Keratinocyte (primary cell): ENCODE measurements around the gene TRAPPC6A. TPM values are rescaled to one million over a fixed set of nuclear protein-coding genes. Genes with fewer than 3 reads are reported as not detected.

ENCODE experiments used
- DNase-seq: peaks from one replicate; pipeline ENCODE4 v3.0.0-alpha.2; 2011; ENCODE audit warnings: low read depth, missing footprints, low spot score
- FAIRE-seq: peaks from 2 replicates; lab custom pipeline; 2011; peaks lifted over from hg19 to GRCh38; lab: Jason Lieb, UNC
- H2AFZ ChIP-seq: 2 replicates; pipeline ENCODE4 v1.6.0; 2012; ENCODE audit warnings: low read length, control low read depth, inconsistent platforms; ENCODE audit not compliant: control insufficient read depth
- H3K27ac ChIP-seq: 2 replicates; pipeline ENCODE4 v1.5.1; 2011; ENCODE audit warnings: low read length; ENCODE audit not compliant: control insufficient read depth, insufficient read depth
- H3K27me3 ChIP-seq: 3 replicates; pipeline ENCODE4 v1.6.0; 2011; ENCODE audit warnings: low read length; ENCODE audit not compliant: control insufficient read depth, insufficient read depth; ENCODE audit errors: extremely low read depth
- H3K36me3 ChIP-seq, 2 experiments: 2 replicates in 1 of 2; 3 replicates in 1 of 2; pipeline ENCODE4 v1.5.1; 2011; ENCODE audit warnings: low read length in 2 of 2, mild to moderate bottlenecking in 1 of 2; ENCODE audit not compliant: control insufficient read depth in 2 of 2, insufficient read depth in 2 of 2; ENCODE audit errors: extremely low read depth in 1 of 2
- H3K4me1 ChIP-seq: 3 replicates; pipeline ENCODE4 v1.5.1; 2011; ENCODE audit warnings: low read length; ENCODE audit not compliant: control insufficient read depth, insufficient read depth; ENCODE audit errors: extremely low read depth
- H3K4me2 ChIP-seq: 3 replicates; pipeline ENCODE4 v1.6.0; 2011; ENCODE audit warnings: low read depth, low read length; ENCODE audit not compliant: control insufficient read depth, insufficient read depth; ENCODE audit errors: extremely low read depth
- H3K4me3 ChIP-seq, 3 experiments: fragments of 200-600 bp in 1 of 3; sonication (generic) in 1 of 3; 2 replicates in 2 of 3; 3 replicates in 1 of 3; pipeline ENCODE4 v1.5.1; 2011 to 2016; ENCODE audit warnings: low read length in 3 of 3, mild to moderate bottlenecking in 3 of 3, control low read depth in 2 of 3, inconsistent platforms in 1 of 3, low read depth in 1 of 3, mixed read lengths in 1 of 3, mixed run types in 1 of 3, moderate library complexity in 1 of 3; ENCODE audit not compliant: control insufficient read depth in 2 of 3, insufficient read depth in 2 of 3; ENCODE audit errors: extremely low read depth in 1 of 3
- H3K79me2 ChIP-seq: 2 replicates; pipeline ENCODE4 v1.6.0; 2012; ENCODE audit warnings: low read length; ENCODE audit not compliant: control insufficient read depth, insufficient read depth
- H3K9ac ChIP-seq: 3 replicates; pipeline ENCODE4 v1.6.0; 2011; ENCODE audit warnings: low read length; ENCODE audit not compliant: control insufficient read depth, insufficient read depth; ENCODE audit errors: extremely low read depth
- H3K9me1 ChIP-seq: 3 replicates; pipeline ENCODE4 v1.6.0; 2011; ENCODE audit warnings: low read length; ENCODE audit not compliant: control insufficient read depth, insufficient read depth; ENCODE audit errors: extremely low read depth
- H3K9me3 ChIP-seq: 2 replicates; pipeline ENCODE4 v1.5.1; 2012; ENCODE audit warnings: low read depth, low read length; ENCODE audit not compliant: control insufficient read depth
- H4K20me1 ChIP-seq: 3 replicates; pipeline ENCODE4 v1.6.0; 2011; ENCODE audit warnings: low read length; ENCODE audit not compliant: control insufficient read depth, insufficient read depth; ENCODE audit errors: extremely low read depth
- EZH2 ChIP-seq: IDR thresholded peaks from one replicate; pipeline ENCODE4 v1.6.1; 2012; ENCODE audit warnings: inconsistent platforms, mild to moderate bottlenecking, low read length, moderate library complexity
- dilution Hi-C: fragments of 300-500 bp; cut with MboI; formaldehyde crosslinking; loops from one replicate; pipeline ENCODE4 v1.7.0; 2020; ENCODE audit warnings: low sequenced_read_pairs; ENCODE audit not compliant: extremely low pct_ligation_motif_present
- polyA plus RNA-seq, 5 experiments: library from polyadenylated mRNA; depleted of rRNA in 3 of 5; stranded (reverse) in 3 of 5; stranded (forward) in 1 of 5; unstranded in 1 of 5; fragments of >200 nt; gene quantifications; 1 replicate in 1 of 5; 2 replicates in 3 of 5; 3 replicates in 1 of 5; pipeline versions ENCODE4 v1.2.1 to v1.2.3, GENCODE V29; 2011 to 2012; ENCODE audit warnings: missing spikeins in 2 of 5, low read depth in 1 of 5, low replicate concordance in 1 of 5
- TF ChIP-seq, protein P1 (sequence below), 3 experiments: IDR thresholded peaks in 1 of 3; conservative IDR thresholded peaks in 1 of 3; optimal IDR thresholded peaks in 1 of 3; 2 replicates in 2 of 3; 3 replicates in 1 of 3; pipeline versions ENCODE3 to v1.5.1; 2011; ENCODE audit warnings: low read length in 3 of 3, mild to moderate bottlenecking in 3 of 3, moderate library complexity in 2 of 3, control low read depth in 1 of 3, inconsistent platforms in 1 of 3; ENCODE audit not compliant: insufficient read depth in 2 of 3; ENCODE audit errors: extremely low read depth in 1 of 3

Gene TRAPPC6A
- polyA plus RNA-seq, 1 donor (not counting 4 experiments of a cell fraction or from before 2014, with no cell fraction given): 4.7 TPM

DNA sequence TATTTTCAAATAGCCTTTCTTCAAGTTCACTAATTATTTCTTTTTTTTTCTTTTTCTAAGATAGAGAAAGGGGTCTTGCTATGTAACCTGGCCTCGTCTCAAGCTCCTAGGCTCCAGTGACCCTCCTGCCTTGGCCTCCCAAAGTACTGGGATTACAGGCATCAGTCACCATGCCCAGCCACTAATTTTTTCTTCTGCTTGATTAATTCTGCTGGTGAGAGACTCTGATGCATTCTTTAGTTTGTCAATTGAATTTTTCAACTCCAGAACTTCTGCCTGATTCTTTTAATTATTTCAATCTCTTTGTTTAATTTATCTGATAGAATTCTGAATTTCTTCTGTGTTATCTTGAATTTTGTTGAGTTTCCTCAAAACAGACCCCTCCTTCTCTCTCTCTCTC, 11.9 kb upstream of the TRAPPC6A start:
- H3K4me2 ChIP-seq: no peak overlapping the region
- dilution Hi-C loops: no loop called here
- H3K9me3 ChIP-seq: no peaks in the 10 kb centered on the region
- no peak overlapping the region for H3K4me3 ChIP-seq
- H3K9ac ChIP-seq: no peak overlapping the region
- H3K79me2 ChIP-seq: no peaks in the 10 kb centered on the region
- H2AFZ ChIP-seq: no peak overlapping the region
- H3K27me3 ChIP-seq: no peaks in the 10 kb centered on the region
- no peaks in the 10 kb centered on the region for H4K20me1 ChIP-seq
- no peak overlapping the region for H3K27ac ChIP-seq
- TF ChIP-seq, protein P1, sequence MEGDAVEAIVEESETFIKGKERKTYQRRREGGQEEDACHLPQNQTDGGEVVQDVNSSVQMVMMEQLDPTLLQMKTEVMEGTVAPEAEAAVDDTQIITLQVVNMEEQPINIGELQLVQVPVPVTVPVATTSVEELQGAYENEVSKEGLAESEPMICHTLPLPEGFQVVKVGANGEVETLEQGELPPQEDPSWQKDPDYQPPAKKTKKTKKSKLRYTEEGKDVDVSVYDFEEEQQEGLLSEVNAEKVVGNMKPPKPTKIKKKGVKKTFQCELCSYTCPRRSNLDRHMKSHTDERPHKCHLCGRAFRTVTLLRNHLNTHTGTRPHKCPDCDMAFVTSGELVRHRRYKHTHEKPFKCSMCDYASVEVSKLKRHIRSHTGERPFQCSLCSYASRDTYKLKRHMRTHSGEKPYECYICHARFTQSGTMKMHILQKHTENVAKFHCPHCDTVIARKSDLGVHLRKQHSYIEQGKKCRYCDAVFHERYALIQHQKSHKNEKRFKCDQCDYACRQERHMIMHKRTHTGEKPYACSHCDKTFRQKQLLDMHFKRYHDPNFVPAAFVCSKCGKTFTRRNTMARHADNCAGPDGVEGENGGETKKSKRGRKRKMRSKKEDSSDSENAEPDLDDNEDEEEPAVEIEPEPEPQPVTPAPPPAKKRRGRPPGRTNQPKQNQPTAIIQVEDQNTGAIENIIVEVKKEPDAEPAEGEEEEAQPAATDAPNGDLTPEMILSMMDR (optimal IDR thresholded peaks at IDR 0.05 in 1 of 3, IDR thresholded peaks at IDR 0.05 in 1 of 3, conservative IDR thresholded peaks at IDR 0.05 in 1 of 3; ENCODE audit: extremely low read depth in 1 of 3, insufficient read depth in 2 of 3, low read length in 3 of 3): no peak
- TF ChIP-seq EZH2: no peak
- H3K9me1 ChIP-seq: no peaks in the 10 kb centered on the region
- FAIRE-seq: no peak
- no peaks in the 10 kb centered on the region for H3K36me3 ChIP-seq
- peaks cover 4% of the 10 kb centered on the region for H3K4me1 ChIP-seq
- no peak for DNase-seq

DNA sequence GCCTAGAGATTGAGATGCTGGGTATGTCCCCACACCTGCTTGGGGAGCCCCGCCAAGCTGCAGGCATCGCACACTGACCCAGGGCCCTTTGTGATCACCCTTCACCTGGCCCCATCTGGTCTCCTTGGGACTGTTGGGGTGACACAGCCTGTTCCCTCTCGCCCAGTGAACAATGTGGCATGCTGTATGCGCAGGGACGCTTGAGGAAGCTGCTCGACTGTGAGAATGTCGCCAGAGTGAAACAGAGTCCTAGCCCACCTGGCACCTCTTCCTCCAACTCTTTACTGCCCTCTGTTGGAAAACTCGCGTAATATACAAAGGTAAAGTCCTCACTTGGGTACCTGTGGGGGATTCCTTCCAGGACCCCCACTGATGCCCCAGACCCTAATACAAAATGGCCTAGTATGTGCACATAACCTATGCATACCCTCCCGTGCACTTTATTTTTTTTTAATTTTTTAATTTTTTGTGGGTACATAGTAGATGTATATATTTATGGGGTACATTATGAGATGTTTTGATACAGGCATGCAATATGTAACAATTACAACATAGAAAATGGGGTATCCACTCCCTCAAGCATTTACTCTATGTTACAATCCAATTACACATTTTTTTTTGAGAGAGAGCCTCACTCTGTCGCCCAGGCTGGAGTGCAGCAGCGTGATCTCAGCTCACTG, 9.5 kb upstream of the TRAPPC6A start:
- DNase-seq: no peak
- Histone ChIP-seq H3K9ac (no peak overlapping the region), H3K27ac (no peak overlapping the region)

More for the DNA sequence above, 9.5 kb upstream of the TRAPPC6A start:
- no peak for FAIRE-seq
- no peaks in the 10 kb centered on the region for H4K20me1 ChIP-seq
- no peaks in the 10 kb centered on the region for H3K79me2 ChIP-seq
- H3K36me3 ChIP-seq: no peaks in the 10 kb centered on the region
- no peak overlapping the region for H3K4me3 ChIP-seq
- no peaks in the 10 kb centered on the region for H3K9me1 ChIP-seq
- no peaks in the 10 kb centered on the region for H3K27me3 ChIP-seq
- no peak overlapping the region for H2AFZ ChIP-seq
- H3K4me2 ChIP-seq: no peak overlapping the region
- no peaks in the 10 kb centered on the region for H3K9me3 ChIP-seq
- no peak for TF ChIP-seq EZH2
- TF ChIP-seq, protein P1 (optimal IDR thresholded peaks at IDR 0.05 in 1 of 3, IDR thresholded peaks at IDR 0.05 in 1 of 3, conservative IDR thresholded peaks at IDR 0.05 in 1 of 3; ENCODE audit: extremely low read depth in 1 of 3, insufficient read depth in 2 of 3, low read length in 3 of 3): peak; percentile 54 to 73 (median 64)
- peaks cover 4% of the 10 kb centered on the region for H3K4me1 ChIP-seq
- dilution Hi-C loops: no loop called here
